ENCODE data around the gene A4GALT. TPM values are rescaled to one million over a fixed set of nuclear protein-coding genes. Genes with fewer than 3 reads are reported as not detected.
"Not testable (repeated sequence)": the region's sequence is repeated elsewhere in the genome, so short reads cannot be mapped to it uniquely, and the experiment has no call there.

The A4GALT gene, protein sequence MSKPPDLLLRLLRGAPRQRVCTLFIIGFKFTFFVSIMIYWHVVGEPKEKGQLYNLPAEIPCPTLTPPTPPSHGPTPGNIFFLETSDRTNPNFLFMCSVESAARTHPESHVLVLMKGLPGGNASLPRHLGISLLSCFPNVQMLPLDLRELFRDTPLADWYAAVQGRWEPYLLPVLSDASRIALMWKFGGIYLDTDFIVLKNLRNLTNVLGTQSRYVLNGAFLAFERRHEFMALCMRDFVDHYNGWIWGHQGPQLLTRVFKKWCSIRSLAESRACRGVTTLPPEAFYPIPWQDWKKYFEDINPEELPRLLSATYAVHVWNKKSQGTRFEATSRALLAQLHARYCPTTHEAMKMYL
- total RNA-seq = not detected in 2 replicates

DNA sequence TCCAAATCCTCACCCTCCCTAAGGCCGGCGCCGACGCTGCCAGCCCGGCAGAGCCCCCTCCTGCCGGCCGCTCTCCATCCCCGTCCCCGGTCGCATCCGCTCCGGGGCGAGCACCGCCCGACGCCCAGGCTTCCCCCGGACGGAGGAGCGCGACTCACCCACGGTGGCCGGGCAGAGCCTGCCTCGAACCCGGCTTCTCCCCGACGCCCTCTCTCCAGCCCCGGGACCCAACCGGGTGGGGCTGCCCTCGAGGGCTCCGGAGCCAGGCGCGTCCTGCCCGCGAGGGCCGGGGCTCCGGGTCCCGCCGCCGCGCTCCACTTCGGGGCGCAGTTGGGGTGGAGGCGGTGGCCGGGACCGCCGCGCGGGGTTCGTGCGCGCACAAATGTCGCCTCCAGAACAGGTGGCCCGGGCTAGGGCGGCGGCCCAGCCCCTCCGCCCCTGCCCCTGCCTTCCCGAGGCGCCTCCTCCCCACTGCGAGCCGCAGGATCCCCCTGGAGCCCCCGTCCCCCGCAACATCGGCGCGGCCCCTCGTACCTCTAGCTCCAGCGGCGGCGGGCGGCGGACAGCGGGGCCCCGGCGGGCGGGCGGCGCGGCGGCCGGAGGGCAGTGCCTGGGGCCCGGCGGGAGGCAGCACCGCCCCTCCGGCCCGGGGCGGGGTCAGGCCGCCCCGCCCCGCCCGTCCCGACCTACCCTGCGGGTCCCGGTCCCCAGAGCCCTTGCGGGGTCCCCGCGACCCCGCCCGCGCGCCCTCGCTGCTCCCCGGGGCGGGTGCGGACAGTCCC is at the start of gene A4GALT:
Gene A4GALT (minus strand): TSS at position 608 of the 782 bp plus-strand sequence. CDS start 26,919 bp downstream, outside the sequence.
- intact Hi-C loops (cut with micrococcal nuclease) = no loop called here

DNA sequence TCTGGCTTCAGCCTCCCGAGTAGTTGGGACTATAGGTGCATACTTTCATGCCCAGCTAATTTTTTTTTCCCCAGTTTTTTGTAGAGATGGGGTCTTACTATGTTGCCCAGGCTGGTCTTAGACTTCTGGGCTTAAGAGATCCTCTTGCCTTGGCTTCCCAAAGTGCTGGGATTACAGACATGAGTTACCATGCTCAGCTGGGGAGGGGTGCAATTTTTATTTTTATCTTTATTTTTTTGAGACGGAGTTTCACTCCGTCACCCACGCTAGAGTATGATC is 49.7 kb upstream of the A4GALT start:
- intact Hi-C loops (cut with micrococcal nuclease) = no loop called here

DNA sequence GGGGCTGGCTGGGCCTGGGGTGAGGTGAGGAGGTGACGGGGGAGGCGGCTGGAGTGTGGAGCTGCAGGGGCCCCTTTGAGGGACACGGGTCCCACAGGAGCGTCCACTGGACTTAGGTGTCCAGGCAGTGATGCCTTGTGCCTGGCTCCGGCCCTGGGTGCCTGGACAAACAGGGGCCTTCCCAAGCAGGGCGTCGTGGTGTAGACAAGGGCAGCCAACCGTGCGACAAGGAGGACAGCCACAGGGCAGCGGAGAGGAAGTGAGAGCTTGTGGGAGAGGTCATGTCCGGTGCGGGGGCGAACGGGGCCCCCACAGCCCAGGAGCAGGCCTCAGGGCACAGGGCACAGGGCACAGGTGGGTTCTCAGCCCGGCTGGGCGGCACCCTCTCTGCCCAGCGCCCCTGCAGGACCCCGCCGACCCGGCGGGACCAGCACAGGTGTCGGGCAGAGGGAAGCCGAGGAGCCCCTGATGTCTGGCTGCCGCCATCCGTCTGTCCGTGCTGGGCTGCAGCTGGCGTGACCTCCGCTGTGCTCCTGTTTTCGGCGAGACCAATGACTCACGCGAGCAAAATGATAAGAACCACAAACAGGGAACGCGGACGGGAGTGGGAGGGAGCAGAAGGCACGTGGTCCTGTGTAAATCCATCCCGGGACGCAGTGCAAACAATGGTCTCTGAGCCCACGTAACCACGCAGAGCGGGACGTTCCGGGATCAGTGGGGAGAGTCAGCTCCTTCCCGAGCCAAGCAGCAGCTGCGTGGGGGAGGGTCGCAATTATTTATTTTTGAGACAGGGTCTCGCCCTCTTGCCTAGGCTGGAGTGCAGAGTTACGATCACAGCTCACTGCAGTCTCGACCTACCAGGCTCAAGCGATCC is 49.1 kb upstream of the A4GALT start:
- intact Hi-C loops (cut with micrococcal nuclease) = no loop called here

DNA sequence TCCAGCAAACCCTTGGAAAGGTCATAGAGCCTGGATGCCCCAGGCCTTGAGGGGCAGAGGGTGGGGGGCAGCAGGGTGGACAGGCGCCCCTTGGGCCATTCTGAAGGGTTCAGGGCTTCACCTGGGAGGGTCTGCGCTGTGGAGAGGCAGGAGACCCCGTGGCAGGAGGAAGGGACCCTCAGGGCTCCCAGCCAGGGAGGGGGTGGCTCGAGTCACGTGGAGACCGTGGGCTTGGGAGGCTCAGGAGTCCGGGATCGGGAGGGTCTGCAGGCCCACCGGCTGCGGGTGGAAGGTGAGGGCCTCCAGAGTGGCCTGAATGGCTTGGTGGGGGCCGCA is 48.5 kb upstream of the A4GALT start:
- intact Hi-C loops (cut with micrococcal nuclease) = no loop called here

DNA sequence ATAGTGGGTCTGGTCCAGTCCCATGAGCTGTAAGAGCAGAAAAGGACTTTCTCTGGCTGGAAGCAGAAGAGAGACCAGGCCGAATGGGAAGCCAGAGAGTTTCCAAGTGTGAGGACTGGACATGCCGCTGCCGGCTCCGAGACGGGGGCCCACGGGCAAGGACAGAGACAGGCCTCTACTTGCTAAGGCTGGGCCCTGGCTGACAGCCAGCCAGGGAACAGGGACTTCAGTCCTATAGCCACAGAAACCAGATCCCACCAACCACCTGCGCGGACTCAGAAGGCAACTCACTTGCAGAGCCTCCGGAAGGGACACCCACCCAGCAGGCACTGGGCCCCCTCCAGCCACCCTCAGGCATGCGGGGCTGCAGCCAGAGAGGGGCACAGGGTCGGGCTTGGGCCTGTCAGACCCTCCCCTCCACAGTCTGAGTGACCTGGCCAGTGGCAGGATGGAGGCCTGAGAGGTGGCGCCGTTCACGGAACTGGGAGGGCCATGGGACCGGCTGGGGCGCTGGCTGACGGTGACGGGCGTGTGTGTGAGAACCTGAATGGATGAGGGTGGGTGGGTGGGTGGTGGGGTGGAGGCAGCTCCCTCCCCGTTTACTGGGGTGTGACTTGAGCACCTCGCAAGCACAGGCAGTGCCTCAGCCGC is 47.8 kb upstream of the A4GALT start:
- intact Hi-C loops (cut with micrococcal nuclease) = no loop called here

DNA sequence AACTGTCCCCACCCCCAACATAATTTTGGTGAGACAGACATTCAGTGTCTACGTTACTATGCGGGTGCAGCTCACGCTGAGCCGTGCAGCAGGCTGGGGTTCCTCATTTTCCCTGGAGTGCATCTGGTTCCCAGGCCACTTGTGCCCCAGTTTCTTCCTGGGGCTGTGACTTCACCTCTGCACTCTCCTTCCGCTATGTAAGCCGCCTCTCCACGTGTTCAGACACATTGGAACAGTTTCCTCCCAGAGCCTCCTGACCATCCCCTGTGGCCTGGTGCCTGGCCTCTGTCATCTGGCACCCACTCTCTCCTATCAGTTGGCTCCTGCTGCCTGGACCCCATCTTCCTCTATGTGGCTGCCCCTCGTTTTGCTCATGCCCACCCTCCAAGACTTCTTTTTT is 46.2 kb upstream of the A4GALT start:
- intact Hi-C loops (cut with micrococcal nuclease) = no loop called here

DNA sequence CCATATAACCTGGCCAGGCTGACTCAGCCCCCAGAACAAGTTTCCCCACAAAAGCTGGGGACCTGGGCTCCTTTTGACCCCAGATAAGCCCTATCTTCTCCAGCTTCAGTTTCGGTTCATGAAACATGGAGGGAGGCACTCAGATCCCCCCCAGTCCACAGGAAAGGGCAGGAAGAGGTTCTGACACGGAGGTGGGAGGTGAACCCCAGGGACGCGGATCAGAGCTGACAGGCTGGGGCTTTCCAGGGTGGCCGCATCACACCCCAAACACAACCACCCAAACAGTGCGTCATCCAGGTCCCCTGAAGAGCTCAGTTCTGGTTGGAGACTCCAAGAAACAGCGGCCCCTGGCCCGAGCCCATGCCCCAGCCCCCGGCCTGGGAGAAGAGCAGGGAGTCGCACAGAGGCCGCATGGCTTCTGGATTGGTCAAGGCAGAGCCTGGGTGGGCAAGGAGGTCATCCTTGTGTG is 44.3 kb upstream of the A4GALT start:
- intact Hi-C loops (cut with micrococcal nuclease) = no loop called here

DNA sequence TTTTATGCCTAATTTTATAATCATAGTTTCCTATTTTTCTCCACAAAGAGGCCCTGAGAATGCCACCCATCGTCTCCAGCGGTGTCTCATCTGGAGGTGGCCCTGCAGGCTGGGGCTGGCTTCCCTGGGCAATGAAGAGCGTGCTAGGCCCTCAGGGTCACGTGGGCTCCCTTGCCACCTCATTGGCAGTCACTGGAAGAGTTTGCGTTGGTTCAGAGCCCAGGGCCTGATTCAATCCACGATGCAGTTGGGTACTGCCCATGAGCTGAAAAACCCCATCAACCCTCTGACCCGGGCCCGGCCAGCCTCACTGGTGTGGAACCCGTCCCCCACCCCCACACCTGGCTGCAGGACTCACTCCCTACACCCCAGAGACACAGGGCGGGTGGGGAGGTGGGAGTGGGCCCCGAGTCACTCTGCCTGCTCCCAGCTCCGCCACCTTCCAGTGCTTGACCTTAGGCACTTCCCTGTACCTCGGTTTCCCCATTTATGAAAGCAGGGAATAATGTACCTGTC is 43.4 kb upstream of the A4GALT start:
- intact Hi-C loops (cut with micrococcal nuclease) = no loop called here

DNA sequence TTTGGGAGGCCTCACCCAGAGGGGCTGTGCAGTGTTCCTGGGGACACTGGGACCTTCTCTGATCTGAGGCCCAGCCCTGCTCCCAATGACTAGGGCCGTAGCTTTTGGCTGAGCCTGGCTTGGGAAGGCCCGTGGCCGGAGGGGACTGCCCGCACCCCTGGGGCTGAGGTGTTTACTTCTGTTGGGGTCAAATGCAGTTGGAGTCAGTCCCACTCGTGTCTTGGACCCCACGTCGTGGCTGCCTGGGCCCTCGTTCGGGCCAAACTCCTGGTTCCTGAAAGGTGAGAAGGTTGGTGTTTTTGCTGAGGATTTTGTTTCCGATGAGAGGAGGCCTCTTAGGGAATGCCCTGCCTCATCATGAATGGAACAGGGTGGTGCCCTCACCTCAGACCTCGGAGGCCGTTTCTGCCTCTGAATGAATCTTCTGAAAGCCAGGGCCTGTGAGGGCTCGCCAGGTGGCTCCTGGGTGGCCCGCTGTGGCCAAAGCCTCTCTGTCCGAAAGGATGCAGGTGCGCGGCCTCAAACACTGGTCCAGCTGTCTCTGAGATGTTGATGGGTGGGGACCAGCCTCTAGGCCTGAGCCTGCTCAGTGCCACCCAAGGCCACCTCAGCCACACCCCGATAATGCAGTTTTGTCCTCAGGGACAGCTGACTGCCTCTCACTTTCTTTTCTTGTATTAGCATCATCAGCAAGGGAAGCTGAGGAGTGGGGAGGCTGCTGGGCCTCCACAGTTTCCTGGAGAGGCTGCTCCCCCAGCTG is 40.3 kb upstream of the A4GALT start:
- intact Hi-C loops (cut with micrococcal nuclease) = no loop called here

DNA sequence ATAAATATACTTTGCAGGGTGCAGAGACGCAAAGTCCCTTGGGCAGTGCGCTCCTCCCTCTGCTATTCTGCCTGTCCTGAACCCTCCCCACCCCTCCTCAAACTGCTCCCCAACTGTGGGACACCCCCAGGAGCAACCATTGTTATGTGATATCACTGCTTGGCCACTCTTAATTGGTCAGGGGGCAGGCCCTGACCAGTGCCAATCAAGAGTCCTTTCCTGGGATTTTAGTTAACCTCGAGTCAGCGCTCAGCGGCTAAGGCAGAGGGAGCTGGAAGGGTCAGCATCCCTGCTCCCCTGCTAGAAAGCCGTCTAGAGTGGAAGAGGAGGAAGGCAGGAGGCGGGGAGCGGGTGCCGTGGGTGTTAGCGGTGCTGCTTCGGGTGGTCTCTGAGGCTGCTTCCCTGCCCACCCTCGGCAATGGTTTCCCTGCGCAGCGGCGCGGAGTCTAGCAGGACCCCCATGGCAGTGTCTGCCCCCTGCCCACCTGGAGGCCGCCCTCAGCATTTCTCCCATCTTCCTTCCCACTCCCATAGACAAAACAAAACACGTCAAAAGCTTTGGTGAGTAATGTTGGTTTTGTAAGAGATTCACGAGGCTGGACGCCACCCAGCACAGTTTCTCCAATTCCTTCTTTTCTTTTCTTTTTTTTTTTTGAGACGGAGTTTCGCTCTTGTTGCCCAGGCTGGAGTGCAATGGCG is 38.4 kb upstream of the A4GALT start:
- intact Hi-C loops (cut with micrococcal nuclease) = no loop called here

DNA sequence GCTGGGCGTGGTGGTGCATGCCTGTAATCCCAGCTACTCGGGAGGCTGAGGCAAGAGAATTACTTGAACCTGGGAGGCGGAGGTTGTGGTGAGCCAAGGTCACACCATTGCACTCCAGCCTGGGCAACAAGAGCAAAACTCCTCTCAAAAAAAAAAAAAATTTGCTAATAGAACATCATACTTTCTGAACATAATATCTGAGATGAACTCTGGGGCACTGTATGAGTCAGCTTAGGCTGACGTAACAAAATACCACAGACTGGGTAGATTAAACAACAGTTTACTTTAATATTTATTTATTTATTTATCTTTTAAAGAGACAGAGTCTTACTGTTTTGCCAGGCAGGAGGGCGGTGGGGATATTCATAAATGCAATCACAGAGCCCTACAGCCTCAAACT is 34.9 kb upstream of the A4GALT start:
- intact Hi-C loops (cut with micrococcal nuclease) = not testable (repeated sequence)

DNA sequence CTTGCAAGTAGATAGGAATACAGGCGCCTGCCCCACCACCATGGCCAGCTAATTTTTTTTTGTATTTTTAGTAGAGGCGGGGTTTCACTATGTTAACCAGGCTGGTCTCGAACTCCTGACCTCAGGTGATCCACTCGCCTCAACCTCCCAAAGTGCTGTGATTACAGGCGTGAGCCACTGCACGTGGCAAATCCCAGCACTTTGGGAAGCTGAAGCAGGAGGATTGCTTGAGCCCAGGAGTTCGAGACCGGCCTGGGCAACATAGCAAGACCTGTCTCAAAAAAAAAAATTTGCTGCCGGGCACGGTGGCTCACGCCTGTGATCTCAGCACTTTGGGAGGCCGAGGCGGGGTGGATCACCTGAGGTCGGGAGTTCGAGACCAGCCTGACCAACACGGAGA is 34.5 kb upstream of the A4GALT start:
- intact Hi-C loops (cut with micrococcal nuclease) = not testable (repeated sequence)

DNA sequence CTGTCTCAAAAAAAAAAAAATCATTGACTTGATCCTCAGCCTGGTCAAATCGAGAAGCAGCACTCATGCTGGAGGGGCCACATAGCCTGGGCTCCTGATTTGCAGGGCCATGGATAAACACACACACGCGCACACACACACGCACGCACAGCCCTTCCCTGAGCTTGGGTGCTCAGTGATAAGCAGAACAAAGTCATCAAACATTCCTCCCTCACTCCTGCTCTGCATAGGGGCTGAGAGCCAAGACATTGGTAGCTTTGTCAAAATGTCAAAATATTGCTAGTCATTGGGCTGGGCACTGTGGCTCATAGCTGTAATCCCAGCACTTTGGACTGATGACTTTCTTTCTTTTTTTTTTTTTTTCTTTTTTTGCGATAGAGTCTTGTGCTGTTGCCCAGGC is 34.0 kb upstream of the A4GALT start:
- intact Hi-C loops (cut with micrococcal nuclease) = no loop called here

DNA sequence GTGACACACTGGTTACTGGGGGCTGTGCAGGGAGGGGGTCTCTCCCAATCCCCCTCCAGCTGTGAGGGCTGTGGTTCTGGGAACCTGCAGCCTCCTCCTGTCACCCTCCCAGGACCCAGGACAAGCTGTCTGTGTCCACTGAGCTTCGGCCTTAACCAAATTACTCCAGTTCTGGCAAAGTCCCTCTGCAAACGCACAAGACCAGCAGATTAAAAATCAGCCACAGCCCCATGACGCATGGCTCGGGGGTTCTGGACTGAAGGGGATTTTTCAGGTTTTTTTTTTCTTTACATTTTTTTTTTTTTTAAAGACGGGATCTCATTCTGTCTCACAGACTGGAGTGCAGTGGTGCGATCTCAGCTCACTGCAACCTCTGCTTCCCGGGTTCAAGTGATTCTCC is 32.2 kb upstream of the A4GALT start:
- intact Hi-C loops (cut with micrococcal nuclease) = no loop called here

DNA sequence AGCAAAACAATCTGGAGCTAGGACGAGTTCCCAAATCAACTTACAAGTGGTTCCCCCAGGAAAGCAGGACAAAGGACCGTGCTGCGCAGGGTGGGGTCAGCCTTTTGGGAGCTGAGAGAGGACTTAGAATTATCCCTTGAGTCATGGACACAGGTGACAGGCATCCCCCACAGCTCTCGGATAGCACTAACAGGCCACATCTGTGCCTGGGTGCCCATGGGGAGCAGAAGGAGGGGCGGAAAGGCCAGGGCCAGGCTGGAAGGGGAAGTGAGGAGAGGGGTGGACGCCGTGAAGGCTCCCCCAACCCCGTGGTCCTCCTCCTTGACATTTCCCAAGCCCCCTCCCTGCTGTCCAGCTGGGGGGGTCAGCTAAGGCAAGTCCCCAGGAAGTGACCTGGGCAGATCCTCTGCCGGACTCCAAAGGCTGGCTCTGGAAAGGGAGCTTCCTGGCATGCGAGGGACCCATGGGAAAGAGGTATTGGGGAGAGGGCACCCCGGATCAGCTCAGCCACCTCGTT is 31.6 kb upstream of the A4GALT start:
- intact Hi-C loops (cut with micrococcal nuclease) = no loop called here

DNA sequence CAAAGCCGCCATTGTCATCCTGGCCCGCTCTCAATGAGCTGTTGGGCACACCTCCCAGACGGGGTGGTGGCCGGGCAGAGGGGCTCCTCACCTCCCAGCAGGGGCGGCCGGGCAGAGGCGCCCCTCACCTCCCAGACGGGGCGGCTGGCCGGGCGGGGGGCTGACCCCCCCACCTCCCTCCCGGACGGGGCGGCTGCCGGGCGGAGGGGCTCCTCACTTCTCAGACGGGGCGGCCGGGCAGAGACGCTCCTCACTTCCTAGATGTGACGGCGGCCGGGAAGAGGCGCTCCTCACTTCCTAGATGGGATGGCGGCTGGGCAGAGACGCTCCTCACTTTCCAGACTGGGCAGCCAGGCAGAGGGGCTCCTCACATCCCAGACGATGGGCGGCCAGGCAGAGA is 29.8 kb upstream of the A4GALT start:
- intact Hi-C loops (cut with micrococcal nuclease) = not testable (repeated sequence)

DNA sequence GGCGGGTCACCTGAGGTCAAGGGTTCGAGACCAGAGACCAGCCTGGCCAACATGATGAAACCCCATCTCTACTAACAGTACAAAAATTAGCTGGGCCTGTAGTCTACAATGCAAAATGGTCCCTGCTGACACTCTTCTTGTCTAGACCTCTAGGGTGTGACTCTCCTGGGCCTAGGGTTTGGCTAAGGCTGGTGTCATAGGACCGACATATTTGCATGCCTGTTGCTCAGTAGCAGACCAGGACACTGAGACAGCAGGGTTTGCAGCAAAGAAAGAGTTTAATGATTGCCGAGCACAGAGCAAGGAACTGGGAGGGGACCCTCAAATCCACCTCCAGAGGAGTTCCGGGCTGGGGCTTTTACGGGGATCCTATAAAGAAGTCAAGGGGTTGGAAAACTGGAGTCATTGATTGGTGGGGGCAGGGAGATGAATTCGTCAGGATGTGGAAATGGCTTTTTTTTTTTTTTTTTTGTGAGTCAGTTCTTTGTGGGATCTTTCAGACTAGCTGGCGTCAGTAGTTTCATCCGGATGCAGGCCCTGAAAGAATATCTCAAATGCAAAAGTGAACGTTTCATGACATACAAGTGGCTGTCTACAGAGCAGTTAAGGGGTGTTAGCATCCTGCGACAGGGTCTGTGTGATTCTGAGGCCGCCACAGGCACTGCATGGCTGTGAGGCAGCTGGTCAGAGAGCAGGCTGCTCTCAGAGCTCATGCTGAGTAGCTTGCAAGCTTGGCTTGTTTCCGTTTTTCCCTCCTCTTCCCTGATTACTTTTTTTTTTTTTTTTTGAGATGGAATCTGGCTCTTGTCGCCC is 27.2 kb upstream of the A4GALT start:
- intact Hi-C loops (cut with micrococcal nuclease) = no loop called here

DNA sequence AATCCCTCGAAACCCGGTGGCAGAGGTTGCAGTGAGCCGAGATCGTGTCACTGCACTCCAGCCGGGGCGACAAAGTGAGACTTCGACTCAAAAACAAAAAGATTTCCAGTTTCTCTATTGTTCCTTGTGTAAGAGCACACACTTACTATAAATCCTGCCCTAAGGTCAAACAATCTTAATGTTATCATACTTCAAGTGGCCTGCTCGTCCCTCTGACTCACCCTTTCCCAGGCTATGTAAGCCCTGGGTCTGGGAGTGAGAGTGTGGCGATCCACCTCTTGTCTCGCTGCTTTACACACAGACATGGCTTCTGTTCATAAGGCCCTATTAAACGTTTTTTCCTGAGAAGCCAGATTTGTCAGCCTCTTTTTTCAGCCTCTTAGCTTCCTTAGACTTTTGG is 24.4 kb upstream of the A4GALT start:
- intact Hi-C loops (cut with micrococcal nuclease) = no loop called here

DNA sequence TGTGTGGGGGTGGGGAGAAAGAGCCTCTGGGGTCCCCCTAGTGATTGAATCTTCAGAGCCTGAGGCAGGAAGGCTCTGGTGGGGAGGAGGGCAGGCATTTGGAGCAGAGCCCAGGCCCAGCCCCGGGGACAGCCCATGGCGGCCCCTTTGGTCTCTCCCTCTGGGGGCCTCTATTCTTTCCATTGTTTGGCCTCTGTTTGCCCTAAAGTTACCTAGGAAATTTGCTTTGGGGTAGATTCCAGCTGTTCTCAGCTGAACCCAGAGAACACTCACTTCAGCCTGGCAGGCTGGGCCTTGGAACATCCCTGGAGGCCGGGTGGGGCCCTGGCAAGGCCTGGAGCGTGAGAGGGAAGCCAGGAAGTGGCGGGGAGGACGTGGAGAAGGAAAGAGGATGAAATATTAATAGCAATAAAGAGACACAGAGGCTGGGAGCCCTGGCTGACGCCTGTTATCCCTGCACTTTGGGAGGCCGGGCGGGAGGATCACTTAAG is 22.9 kb upstream of the A4GALT start:
- intact Hi-C loops (cut with micrococcal nuclease) = no loop called here

All from T-helper 2 cell treated with Interferon-gamma antibody and Interleukin-4, amounts not matched to agents 100 ng/mL and 5 ng/mL, for 36 hours (primary cell).